OCI-LY7 (cell line): ENCODE results near the gene TAF4. TPM values are rescaled to one million over a fixed set of nuclear protein-coding genes. Genes with fewer than 3 reads are reported as not detected.

Source experiments
- BruUV-seq: library from RNA; stranded (reverse); fragments of 400-500 nt; replicated peaks from 2 replicates; lab custom pipeline; 2021; lab: Mats Ljungman, UMichigan
- CTCF ChIA-PET: fragments of 300-600 bp; sonication (Branson Sonifier 250); formaldehyde crosslinking; loops from one replicate; lab custom pipeline; 2022; ENCODE audit warnings: antibody characterized with exemption; ENCODE audit not compliant: unreplicated experiment; lab: Charles Lee
- POLR2A ChIA-PET: fragments of 300-600 bp; sonication (Branson Sonifier 250); formaldehyde crosslinking; loops from one replicate; lab custom pipeline; 2022; ENCODE audit warnings: antibody characterized with exemption; lab: Charles Lee
- DNase-seq: peaks from one replicate; pipeline ENCODE4 v3.0.0-alpha.2; 2015; ENCODE audit warnings: low spot score
- H2AFZ ChIP-seq: fragments of 200-600 bp; sonication (generic), shearing (Covaris generic); 2 replicates; pipeline ENCODE4 v1.6.1; 2014; ENCODE audit warnings: mild to moderate bottlenecking, antibody characterized with exemption, low read length, moderate library complexity
- H3K27ac ChIP-seq: fragments of 200-600 bp; sonication (generic); 2 replicates; pipeline ENCODE4 v1.5.1; 2014; ENCODE audit warnings: mixed run types, low read depth, mild to moderate bottlenecking, moderate library complexity, low read length, inconsistent platforms; ENCODE audit not compliant: poor library complexity, severe bottlenecking
- H3K36me3 ChIP-seq: fragments of 200-600 bp; sonication (generic); 2 replicates; pipeline ENCODE4 v1.6.1; 2014; ENCODE audit warnings: mild to moderate bottlenecking, antibody characterized with exemption, low read length, moderate library complexity, mixed read lengths; ENCODE audit not compliant: insufficient read depth
- H3K4me1 ChIP-seq: fragments of 200-600 bp; sonication (generic); 2 replicates; pipeline ENCODE4 v1.5.1; 2014; ENCODE audit warnings: mild to moderate bottlenecking, low read length; ENCODE audit not compliant: insufficient read depth, poor library complexity, severe bottlenecking
- H3K4me2 ChIP-seq: fragments of 200-600 bp; sonication (generic); 2 replicates; pipeline ENCODE4 v1.6.1; 2014; ENCODE audit warnings: mild to moderate bottlenecking, low read length
- H3K4me3 ChIP-seq: fragments of 200-600 bp; sonication (generic); 2 replicates; pipeline ENCODE4 v1.5.1; 2014; ENCODE audit warnings: mild to moderate bottlenecking, low read depth, low read length; ENCODE audit not compliant: poor library complexity, severe bottlenecking
- H3K79me2 ChIP-seq: fragments of 200-600 bp; sonication (generic); 2 replicates; pipeline ENCODE4 v1.6.1; 2016; ENCODE audit warnings: low read depth, mild to moderate bottlenecking, low read length, moderate library complexity, mixed read lengths; ENCODE audit not compliant: insufficient read depth
- H3K9me2 ChIP-seq: fragments of 200-600 bp; sonication (generic); 2 replicates; pipeline ENCODE4 v1.6.1; 2016; ENCODE audit warnings: mild to moderate bottlenecking, low read length, mixed read lengths; ENCODE audit not compliant: insufficient read depth
- H3K9me3 ChIP-seq: fragments of 200-600 bp; sonication (generic); 2 replicates; pipeline ENCODE4 v1.6.1; 2014; ENCODE audit warnings: mild to moderate bottlenecking, mixed run types, low read length, mixed read lengths
- H4K20me1 ChIP-seq: fragments of 200-600 bp; sonication (generic); 2 replicates; pipeline ENCODE4 v1.6.1; 2014; ENCODE audit warnings: mild to moderate bottlenecking, antibody characterized with exemption, low read length, moderate library complexity, mixed read lengths; ENCODE audit not compliant: insufficient read depth
- CTCF ChIP-seq: fragments of 200-600 bp; sonication (generic); conservative IDR thresholded peaks from 2 replicates; pipeline ENCODE4 v1.5.1; 2014; ENCODE audit warnings: mild to moderate bottlenecking, antibody characterized with exemption, low read length, moderate library complexity, mixed read lengths
- EZH2phosphoT487 ChIP-seq: fragments of 200-600 bp; sonication (generic); IDR thresholded peaks from 2 replicates; pipeline ENCODE4 v1.6.1; 2018; ENCODE audit warnings: low read depth, borderline replicate concordance, mild to moderate bottlenecking, mixed run types, antibody characterized with exemption, low read length, moderate library complexity, mixed read lengths
- intact Hi-C: fragments of 100-400 bp; cut with micrococcal nuclease; formaldehyde crosslinking; loops from one replicate; pipeline ENCODE4 v1.10.0; 2022; ENCODE audit not compliant: unreplicated experiment
- total RNA-seq, 2 experiments: library from RNA; depleted of rRNA in 1 of 2; stranded (reverse); fragments of >200 nt in 1 of 2; shearing (Covaris generic) in 1 of 2; gene quantifications; 2 replicates each; pipeline ENCODE4 v1.2.3, GENCODE V29; 2014 to 2022

The TAF4 gene
- total RNA-seq, 2 experiments from 2014 or later = 11.2 to 38.9 TPM

- H3K9me2 ChIP-seq = no peaks in the 10 kb centered on the region
- POLR2A ChIA-PET = no interaction called here
- H3K79me2 ChIP-seq = no peaks in the 10 kb centered on the region
- H3K4me2 ChIP-seq = no peak overlapping the region
- no peaks in the 10 kb centered on the region for H4K20me1 ChIP-seq
- TF ChIP-seq CTCF (no peak), EZH2phosphoT487 (no peak)
- no peaks in the 10 kb centered on the region for H3K9me3 ChIP-seq
- no peak for DNase-seq
- no peak overlapping the region for H3K27ac ChIP-seq
- no peak overlapping the region for H3K4me3 ChIP-seq
- H2AFZ ChIP-seq = no peak overlapping the region
- peaks cover 81% of the 10 kb centered on the region for H3K36me3 ChIP-seq
- no TSS peak for BruUV-seq
- CTCF ChIA-PET = no interaction called here
- H3K4me1 ChIP-seq = peaks cover 36% of the 10 kb centered on the region
- intact Hi-C loops = loop anchor here (5.0 kb wide), 1 partner anchor 66 kb away; the partner anchor contains the start of gene TAF4
These were observed 64.4 kb downstream of the TAF4 start for GRCh38 chr20:62001178-62001715.

- Histone ChIP-seq H3K9me2 (no peaks in the 10 kb centered on the region), H4K20me1 (no peaks in the 10 kb centered on the region), H3K36me3 (peaks cover 94% of the 10 kb centered on the region), H3K4me3 (no peak overlapping the region), H3K27ac (no peak overlapping the region), H3K9me3 (no peaks in the 10 kb centered on the region), H3K4me1 (peaks cover 16% of the 10 kb centered on the region), H2AFZ (no peak overlapping the region), H3K4me2 (no peak overlapping the region), H3K79me2 (no peaks in the 10 kb centered on the region)
- CTCF ChIA-PET = no interaction called here
- TF ChIP-seq EZH2phosphoT487 (no peak), CTCF (no peak)
- POLR2A ChIA-PET = no interaction called here
- BruUV-seq = no TSS peak
- DNase-seq = no peak
- intact Hi-C loops = no loop called here
These were observed 67.1 kb downstream of the TAF4 start for GRCh38 chr20:61998343-61999121.

GRCh38 chr20:61997891-61998290 is 67.8 kb downstream of the TAF4 start:
- H3K79me2 ChIP-seq = no peaks in the 10 kb centered on the region
- no peak overlapping the region for H2AFZ ChIP-seq
- H3K4me1 ChIP-seq = peaks cover 9% of the 10 kb centered on the region
- ChIA-PET POLR2A (no interaction called here), CTCF (no interaction called here)
- H3K9me3 ChIP-seq = no peaks in the 10 kb centered on the region
- no peak overlapping the region for H3K4me3 ChIP-seq
- no peaks in the 10 kb centered on the region for H3K9me2 ChIP-seq
- peaks cover 96% of the 10 kb centered on the region for H3K36me3 ChIP-seq
- intact Hi-C loops = no loop called here
- no peaks in the 10 kb centered on the region for H4K20me1 ChIP-seq
- H3K27ac ChIP-seq = no peak overlapping the region
- no TSS peak for BruUV-seq
- no peak overlapping the region for H3K4me2 ChIP-seq
- TF ChIP-seq EZH2phosphoT487 = no peak
- no peak for TF ChIP-seq CTCF
- DNase-seq = no peak
